T-helper 22 cell (primary cell): ENCODE results near the gene CMIP.

Experiments
- DNase-seq: peaks from one replicate; pipeline ENCODE4 v3.0.0-alpha.2; 2020; ENCODE audit warnings: low read depth

The CMIP gene

GRCh38 chr16:81748476-81749198 is 304.0 kb downstream of the CMIP start:
- no peak for DNase-seq

GRCh38 chr16:81752225-81752875 is 307.7 kb downstream of the CMIP start:
- DNase-seq = no peak

- DNase-seq = no peak
These were observed 308.2 kb downstream of the CMIP start for GRCh38 chr16:81752876-81753227.

- no peak for DNase-seq
These were observed 310.2 kb downstream of the CMIP start for GRCh38 chr16:81754858-81755257.

GRCh38 chr16:81755915-81756614 is 311.5 kb downstream of the CMIP start:
- DNase-seq = no peak

GRCh38 chr16:81756615-81757356 is 312.2 kb downstream of the CMIP start:
- no peak for DNase-seq

GRCh38 chr16:81758376-81758775 is 313.8 kb downstream of the CMIP start:
- no peak for DNase-seq
